Left lung (tissue), 14 donors: ENCODE measurements around the gene TCF7. TPM values are rescaled to one million over a fixed set of nuclear protein-coding genes. Genes with fewer than 3 reads are reported as not detected.

Experiments
- ATAC-seq: fragments of 200-7000 bp; cut with Tn5 transposase; one replicate; pipeline ENCODE4 v1.9.1; 2020; ENCODE audit warnings: moderate library complexity
- DNase-seq, 4 donors: peaks; one replicate each; pipeline ENCODE4 v3.0.0-alpha.2; 2013 to 2020
- H3K27ac ChIP-seq, 2 donors: fragments of 200-600 bp; sonication (generic) in 1 of 2; one replicate each; pipeline versions ENCODE4 v1.5.0 to v1.8.0; 2020 to 2021
- H3K27me3 ChIP-seq, 2 donors: fragments of 200-600 bp; sonication (generic) in 1 of 2; one replicate each; pipeline versions ENCODE4 v1.5.0 to v1.8.0; 2020 to 2021
- H3K36me3 ChIP-seq, 2 donors: fragments of 200-600 bp; sonication (generic) in 1 of 2; one replicate each; pipeline versions ENCODE4 v1.5.0 to v1.8.0; 2020 to 2021
- H3K4me1 ChIP-seq, 2 donors: fragments of 200-600 bp; one replicate each; pipeline ENCODE4 v1.8.0; 2021
- H3K4me3 ChIP-seq, 2 donors: fragments of 200-600 bp; sonication (generic) in 1 of 2; one replicate each; pipeline versions ENCODE4 v1.5.0 to v1.8.0; 2020 to 2021; ENCODE audit warnings: mild to moderate bottlenecking in 1 of 2
- H3K9me3 ChIP-seq, 2 donors: fragments of 200-600 bp; sonication (generic) in 1 of 2; one replicate each; pipeline versions ENCODE4 v1.5.0 to v1.8.0; 2020 to 2021
- CTCF ChIP-seq, 2 donors: fragments of 200-600 bp; sonication (generic) in 1 of 2; IDR thresholded peaks; one replicate each; pipeline versions ENCODE4 v1.5.0 to v1.8.0; 2021; ENCODE audit warnings: antibody characterized with exemption in 2 of 2
- intact Hi-C, 2 donors: fragments of 100-400 bp; cut with DNase I; formaldehyde crosslinking; loops; one replicate each; pipeline versions ENCODE4 v1.11.2 to v1.14.2; 2022
- long read RNA-seq, 12 donors: library from polyadenylated mRNA in 2 of 12; unstranded in 2 of 12; transcript quantifications; one replicate each; pipeline ENCODE4 v2.0.0 and lab custom pipeline, GENCODE V29; 2019 to 2026
- polyA plus RNA-seq, 6 donors: library from polyadenylated mRNA; unstranded; fragments of 120-200 nt; gene quantifications; one replicate each; pipeline ENCODE4 v1.2.1, GENCODE V29; 2013; ENCODE audit not compliant: insufficient read length in 6 of 6
- total RNA-seq, 2 donors: library from RNA; stranded (reverse); fragmentation: NEBNext Ultra II Directional; extraction: Animal tissue kit (Norgen Biotek cat#: 25700); gene quantifications; one replicate each; pipeline ENCODE4 v1.2.1, GENCODE V29; 2021
- donor health status: DM: no; HTN: yes; CAD: no.
- donor health status: DM: no; HTN: no; CAD: no.

Gene TCF7
- total RNA-seq (1 to 10 TPM; 4.8 to 5.1 TPM), polyA plus RNA-seq (10 to 100 TPM; 16.0 to 18.8 (median 17.9) TPM)
- long read RNA-seq, donor 1, partial matches to known transcripts, result 1,021 of 1,056 reads
- long read RNA-seq, donor 1, other reads (novel, unspliced or antisense), result 33 of 1,056 reads
- long read RNA-seq, donor 2, partial matches to known transcripts, result 409 of 1,232 reads
- long read RNA-seq, donor 2, other reads (novel, unspliced or antisense), result 819 of 1,232 reads
- long read RNA-seq, donor 3, partial matches to known transcripts, result 0 of 3 reads
- long read RNA-seq, donor 3, other reads (novel, unspliced or antisense), result 0 of 3 reads
- long read RNA-seq, donor 4, partial matches to known transcripts, result 0 of 2 reads
- long read RNA-seq, donor 4, other reads (novel, unspliced or antisense), result 2 of 2 reads
- long read RNA-seq, donor 5, transcript TCF7-201 (10 exons, 3,045 nt), result major isoform, 5 of 1,037 reads
- long read RNA-seq, donor 5, partial matches to known transcripts, result 918 of 1,037 reads
- long read RNA-seq, donor 5, other reads (novel, unspliced or antisense), result 112 of 1,037 reads
- long read RNA-seq, donor 6, partial matches to known transcripts, result 333 of 945 reads
- long read RNA-seq, donor 6, other reads (novel, unspliced or antisense), result 610 of 945 reads
- long read RNA-seq, donor 7, partial matches to known transcripts, result 485 of 485 reads
- long read RNA-seq, donor 7, other reads (novel, unspliced or antisense), result 0 of 485 reads
- long read RNA-seq, donor 8, partial matches to known transcripts, result 138 of 579 reads
- long read RNA-seq, donor 8, other reads (novel, unspliced or antisense), result 436 of 579 reads
- long read RNA-seq, donor 9, result 0 reads
- long read RNA-seq, donor 10, partial matches to known transcripts, result 0 of 1 reads
- long read RNA-seq, donor 10, other reads (novel, unspliced or antisense), result 1 of 1 reads
- long read RNA-seq, donor 11, partial matches to known transcripts, result 0 of 1 reads
- long read RNA-seq, donor 11, other reads (novel, unspliced or antisense), result 0 of 1 reads
- long read RNA-seq, donor 12, partial matches to known transcripts, result 0 of 5 reads
- long read RNA-seq, donor 12, other reads (novel, unspliced or antisense), result 0 of 5 reads

GRCh38 chr5:134113902-134114875, at the start of gene TCF7:
Gene TCF7 (plus strand): TSS chr5:134114681. CDS start chr5:134114907, 226 bp downstream.
- intact Hi-C loops, result no loop called here
- Histone ChIP-seq H3K4me1 (peaks cover 8 to 23% of the 10 kb centered on the region in 2 donors), H3K9me3 (no peaks in the 10 kb centered on the region), H3K4me3 (peak within 1 kb of the TSS; percentile 50 to 68), H3K36me3 (no peaks in the 10 kb centered on the region), H3K27ac (peak within 1 kb of the TSS in 1 of 2 donors; percentile 33), H3K27me3 (peaks cover 14 to 55% of the 10 kb centered on the region in 2 donors)
- ATAC-seq (peak; percentile 97), DNase-seq (peak; percentile 63 to 94 (median 82))
- no peak for TF ChIP-seq CTCF (IDR thresholded peaks at IDR 0.05)

GRCh38 chr5:134069553-134069952, 44.9 kb upstream of the TCF7 start:
- intact Hi-C loops, result no loop called here
- H3K27ac ChIP-seq, result no peak overlapping the region
- no peaks in the 10 kb centered on the region for H3K9me3 ChIP-seq
- ATAC-seq (no peak), DNase-seq (no peak)
- no peaks in the 10 kb centered on the region for H3K36me3 ChIP-seq
- peaks cover 17 to 46% of the 10 kb centered on the region in 2 donors for H3K27me3 ChIP-seq
- no peak overlapping the region for H3K4me3 ChIP-seq
- peaks cover 0 to 11% of the 10 kb centered on the region in 2 donors for H3K4me1 ChIP-seq
- no peak for TF ChIP-seq CTCF (IDR thresholded peaks at IDR 0.05)

- DNase-seq (peak in 3 of 4 donors; percentile 7 to 80 (median 55)), ATAC-seq (peak; percentile 71)
- Histone ChIP-seq H3K4me1 (peaks cover 0 to 11% of the 10 kb centered on the region in 2 donors), H3K9me3 (no peaks in the 10 kb centered on the region), H3K27me3 (peaks cover 17 to 46% of the 10 kb centered on the region in 2 donors), H3K4me3 (peak overlapping the region; percentile 3 to 18), H3K27ac (no peak overlapping the region), H3K36me3 (no peaks in the 10 kb centered on the region)
- TF ChIP-seq CTCF (IDR thresholded peaks at IDR 0.05), result no peak
- intact Hi-C loops, result no loop called here
Measured at GRCh38 chr5:134070725-134071613, 43.5 kb upstream of the TCF7 start.
